ENCODE measurements around the gene SLC9C1.

Gene SLC9C1

GRCh38 chr3:112293368-112294321, at the start of gene SLC9C1:
Gene SLC9C1, minus strand, starts transcription at chr3:112294216. Its CDS starts 7,425 bp downstream, at chr3:112286791.
- no peaks in the 10 kb centered on the region for H3K36me3 Mint-ChIP-seq (ENCODE audit: low read depth)
- no peaks in the 10 kb centered on the region for H3K27me3 Mint-ChIP-seq
- peak within 1 kb of the TSS; percentile 62 for H3K4me3 Mint-ChIP-seq
- DNase-seq: no peak
- peaks cover 29% of the 10 kb centered on the region for H3K4me1 Mint-ChIP-seq (ENCODE audit: low read depth)
- no peaks in the 10 kb centered on the region for H3K9me3 Mint-ChIP-seq
- peak within 1 kb of the TSS; percentile 39 for H3K27ac Mint-ChIP-seq

DNA sequence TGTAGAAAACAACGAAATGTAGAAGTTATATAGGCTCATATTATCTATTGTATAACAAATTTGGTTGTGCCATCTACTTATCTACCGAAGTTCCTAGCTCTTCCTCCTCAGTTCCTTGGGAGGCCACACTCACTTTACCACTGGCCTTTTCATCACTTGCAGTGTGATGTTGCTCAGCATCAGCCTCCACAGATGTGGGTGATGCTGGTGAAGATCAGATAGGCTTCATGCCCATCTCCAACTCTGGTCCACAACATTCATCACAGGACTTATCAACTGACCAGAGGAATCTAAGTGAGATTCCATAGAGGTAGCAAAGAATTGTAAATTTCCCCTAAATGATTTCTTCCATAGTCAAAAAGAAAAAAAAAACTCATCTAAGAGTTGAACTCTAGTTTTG, 47.4 kb upstream of the SLC9C1 start:
- Mint-ChIP-seq H3K4me3 (no peak overlapping the region), H3K9me3 (no peaks in the 10 kb centered on the region), H3K4me1 (ENCODE audit: low read depth) (peaks cover 74% of the 10 kb centered on the region), H3K27ac (peak overlapping the region; percentile 83), H3K27me3 (no peaks in the 10 kb centered on the region), H3K36me3 (ENCODE audit: low read depth) (peaks cover 81% of the 10 kb centered on the region)
- DNase-seq: no peak

DNA sequence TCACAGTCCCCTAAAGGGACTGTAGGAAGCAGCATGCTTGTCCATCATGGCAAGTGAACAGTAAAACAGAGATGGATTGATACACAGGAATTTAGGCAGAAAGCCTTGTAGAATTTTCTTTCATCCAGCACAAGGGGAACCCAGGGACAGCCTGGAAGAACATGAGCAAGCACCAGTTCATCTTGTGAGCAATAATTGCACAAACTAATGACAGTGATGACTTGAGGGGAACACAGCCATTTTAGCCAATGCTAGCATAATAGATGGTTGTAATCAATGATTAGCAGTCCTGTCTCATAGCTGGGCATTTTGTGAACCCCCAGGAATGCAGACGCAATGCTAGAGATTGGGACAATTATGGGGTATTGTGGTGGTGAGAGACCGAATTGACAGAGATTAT, 45.6 kb upstream of the SLC9C1 start:
- Mint-ChIP-seq H3K4me1 (ENCODE audit: low read depth) (peaks cover 78% of the 10 kb centered on the region), H3K4me3 (peak overlapping the region; percentile 56), H3K9me3 (no peaks in the 10 kb centered on the region)

GRCh38 chr3:112339134-112339533, 45.1 kb upstream of the SLC9C1 start:
- Mint-ChIP-seq H3K36me3 (ENCODE audit: low read depth) (peaks cover 81% of the 10 kb centered on the region), H3K27ac (peak overlapping the region; percentile 71), H3K4me3 (peak overlapping the region; percentile 56), H3K4me1 (ENCODE audit: low read depth) (peaks cover 78% of the 10 kb centered on the region), H3K9me3 (no peaks in the 10 kb centered on the region), H3K27me3 (no peaks in the 10 kb centered on the region)
- no peak for DNase-seq

More for the DNA sequence above, 45.6 kb upstream of the SLC9C1 start:
- H3K27me3 Mint-ChIP-seq: no peaks in the 10 kb centered on the region
- DNase-seq: no peak
- H3K27ac Mint-ChIP-seq: peak overlapping the region; percentile 71
- peaks cover 81% of the 10 kb centered on the region for H3K36me3 Mint-ChIP-seq (ENCODE audit: low read depth)

- peaks cover 81% of the 10 kb centered on the region for H3K36me3 Mint-ChIP-seq (ENCODE audit: low read depth)
- peaks cover 80% of the 10 kb centered on the region for H3K4me1 Mint-ChIP-seq (ENCODE audit: low read depth)
- H3K27ac Mint-ChIP-seq: peak overlapping the region; percentile 91
Observed at GRCh38 chr3:112338727-112339056, 44.7 kb upstream of the SLC9C1 start.

GRCh38 chr3:112338021-112338726, 44.2 kb upstream of the SLC9C1 start:
- Mint-ChIP-seq H3K27ac (peak overlapping the region; percentile 91), H3K4me1 (ENCODE audit: low read depth) (peaks cover 78% of the 10 kb centered on the region), H3K36me3 (ENCODE audit: low read depth) (peaks cover 82% of the 10 kb centered on the region), H3K9me3 (no peaks in the 10 kb centered on the region), H3K27me3 (no peaks in the 10 kb centered on the region), H3K4me3 (peak overlapping the region; percentile 56)
- no peak for DNase-seq

More at GRCh38 chr3:112338727-112339056, 44.7 kb upstream of the SLC9C1 start:
- DNase-seq: no peak
- peak overlapping the region; percentile 56 for H3K4me3 Mint-ChIP-seq
- H3K9me3 Mint-ChIP-seq: no peaks in the 10 kb centered on the region
- H3K27me3 Mint-ChIP-seq: no peaks in the 10 kb centered on the region

- H3K36me3 Mint-ChIP-seq (ENCODE audit: low read depth): peaks cover 66% of the 10 kb centered on the region
- peak overlapping the region; percentile 86 for H3K27ac Mint-ChIP-seq
- peaks cover 72% of the 10 kb centered on the region for H3K4me1 Mint-ChIP-seq (ENCODE audit: low read depth)
- H3K9me3 Mint-ChIP-seq: no peaks in the 10 kb centered on the region
- H3K4me3 Mint-ChIP-seq: peak overlapping the region; percentile 92
- no peak for DNase-seq
- H3K27me3 Mint-ChIP-seq: no peaks in the 10 kb centered on the region
Observed at GRCh38 chr3:112335434-112335781, 41.4 kb upstream of the SLC9C1 start.

DNA sequence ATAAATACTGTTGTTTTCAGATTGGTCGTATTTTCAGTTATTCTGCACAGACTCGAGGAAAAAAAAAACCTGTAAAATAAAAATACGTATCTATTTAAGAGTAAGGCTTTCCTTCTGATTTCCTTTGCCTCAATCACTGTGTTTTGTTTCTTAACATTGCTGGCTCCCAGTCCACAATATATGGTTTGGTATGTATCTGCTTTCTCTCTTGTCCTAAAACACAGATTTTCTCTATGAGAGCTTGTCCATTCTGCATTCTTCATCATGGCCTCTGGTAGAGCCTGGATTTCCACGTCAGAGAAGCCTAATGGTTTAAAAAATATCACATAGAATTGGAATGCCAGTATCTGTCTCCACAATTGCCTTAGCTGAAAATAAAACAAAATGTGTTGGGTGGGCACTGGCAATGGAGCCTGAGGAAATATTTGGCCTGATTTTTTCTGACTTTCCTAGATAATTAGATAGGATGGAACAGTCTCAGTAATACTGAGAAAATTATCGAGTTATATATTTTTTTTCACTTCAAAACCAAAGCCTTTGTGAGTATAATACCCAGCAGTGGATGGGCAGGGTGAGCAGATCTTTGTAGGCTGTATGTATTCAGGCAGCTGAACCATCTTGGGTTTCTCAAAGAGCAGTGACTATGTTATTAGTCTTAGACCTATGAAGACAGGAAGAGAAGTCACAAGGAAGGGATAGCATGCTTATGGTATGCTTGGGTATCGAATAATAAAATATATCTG, 40.8 kb upstream of the SLC9C1 start:
- Mint-ChIP-seq H3K4me3 (peak overlapping the region; percentile 92), H3K4me1 (ENCODE audit: low read depth) (peaks cover 68% of the 10 kb centered on the region), H3K9me3 (no peaks in the 10 kb centered on the region), H3K36me3 (ENCODE audit: low read depth) (peaks cover 61% of the 10 kb centered on the region), H3K27ac (peak overlapping the region; percentile 86), H3K27me3 (no peaks in the 10 kb centered on the region)
- DNase-seq: no peak

DNA sequence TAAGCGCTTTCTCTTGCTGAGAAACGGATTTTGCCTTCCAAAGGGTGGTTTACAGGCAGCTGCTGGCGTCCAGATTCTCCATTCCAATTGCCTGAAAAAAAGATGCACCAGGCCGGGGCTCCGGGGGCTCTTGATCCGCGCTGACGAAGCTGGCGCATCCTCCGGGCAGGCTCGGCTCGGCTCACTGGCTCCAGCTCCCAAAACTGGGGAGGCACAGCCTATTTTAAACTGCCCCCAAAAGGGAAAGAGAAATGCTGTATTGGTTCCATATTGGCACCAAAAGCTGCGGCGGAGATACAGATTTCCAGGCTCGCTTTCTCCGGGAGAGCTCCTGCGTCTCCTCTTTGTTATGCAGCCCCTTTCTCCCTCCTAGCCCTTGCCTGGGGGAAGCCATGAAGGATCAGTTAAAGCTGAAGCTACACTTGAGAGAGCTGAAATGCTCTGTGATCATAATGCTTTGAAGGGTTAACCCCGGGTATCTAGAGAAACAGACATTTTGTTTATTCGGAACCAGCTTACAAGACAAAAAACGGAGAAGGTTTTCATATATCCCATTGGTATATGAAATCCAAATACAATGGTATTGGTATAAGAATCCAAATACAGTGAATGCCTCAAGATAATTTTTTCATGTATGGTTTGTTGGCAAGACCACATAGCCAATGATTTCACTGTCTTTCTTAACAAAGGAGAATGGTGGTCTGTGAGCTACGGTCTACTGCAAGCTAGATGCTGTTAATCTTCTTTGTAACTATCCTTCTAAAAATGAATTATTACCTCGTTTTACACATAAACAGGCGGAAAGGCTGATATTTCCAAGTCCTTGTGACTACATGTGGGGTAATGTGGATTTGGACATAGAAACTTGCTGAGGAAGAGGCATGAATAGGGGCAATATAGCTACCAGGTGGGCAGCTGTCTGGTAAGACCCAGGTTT, 39.6 kb upstream of the SLC9C1 start:
- peaks cover 56% of the 10 kb centered on the region for H3K4me1 Mint-ChIP-seq (ENCODE audit: low read depth)

DNA sequence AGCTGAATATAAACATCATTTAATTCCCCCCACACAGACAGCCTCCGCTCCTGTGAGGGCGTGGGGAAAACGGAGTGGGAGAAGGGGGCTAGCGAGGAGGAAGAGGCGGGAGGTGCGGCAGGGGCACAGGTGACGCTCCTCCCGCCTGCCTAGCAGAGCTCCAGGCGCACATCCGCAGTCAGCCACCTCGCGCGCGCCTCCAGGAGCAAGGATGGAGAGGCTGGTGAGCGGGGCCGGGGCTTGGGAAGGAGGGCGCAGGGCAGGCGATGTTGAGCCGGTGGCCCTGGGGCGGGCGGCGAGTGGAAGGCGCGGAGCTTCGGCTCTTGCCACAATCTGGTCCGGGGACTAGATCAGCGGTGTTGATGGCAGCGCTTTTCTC, 39.0 kb upstream of the SLC9C1 start, which contains the start of gene CD200:
TSS of gene CD200 (plus strand) at position 155 of the 379 bp plus-strand sequence. CDS start at position 212, 57 bp downstream.
- Mint-ChIP-seq H3K4me3 (peak within 1 kb of the TSS; percentile 92), H3K4me1 (ENCODE audit: low read depth) (peaks cover 49% of the 10 kb centered on the region), H3K27ac (peak within 1 kb of the TSS; percentile 86), H3K36me3 (ENCODE audit: low read depth) (peaks cover 47% of the 10 kb centered on the region), H3K27me3 (no peaks in the 10 kb centered on the region), H3K9me3 (no peaks in the 10 kb centered on the region)
- DNase-seq: peak; percentile 76

More for the DNA sequence above, 39.6 kb upstream of the SLC9C1 start:
- Mint-ChIP-seq H3K27me3 (no peaks in the 10 kb centered on the region), H3K36me3 (ENCODE audit: low read depth) (peaks cover 52% of the 10 kb centered on the region), H3K4me3 (peak overlapping the region; percentile 92), H3K27ac (peak overlapping the region; percentile 86), H3K9me3 (no peaks in the 10 kb centered on the region)
- no peak for DNase-seq

DNA sequence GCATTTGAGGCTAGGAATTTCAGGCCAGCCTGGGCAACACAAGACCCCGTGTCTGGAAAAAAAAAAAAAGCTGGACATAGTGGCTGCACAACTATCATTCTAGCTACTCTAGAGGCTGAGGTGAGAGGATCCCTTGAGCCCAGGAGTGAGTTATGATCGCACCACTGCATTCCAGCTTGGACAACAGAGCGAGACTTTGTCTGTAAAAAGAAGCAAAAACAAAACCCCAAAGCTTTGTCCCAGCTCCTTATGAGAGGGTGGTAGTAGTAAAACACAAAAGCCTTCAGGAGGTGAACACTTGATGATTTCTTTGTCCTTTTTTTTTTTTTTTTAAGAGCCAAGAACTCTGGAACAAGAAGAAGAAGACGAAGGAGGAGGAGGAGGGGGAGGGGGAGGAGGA, 37.8 kb upstream of the SLC9C1 start:
- peaks cover 42% of the 10 kb centered on the region for H3K36me3 Mint-ChIP-seq (ENCODE audit: low read depth)
- H3K4me1 Mint-ChIP-seq (ENCODE audit: low read depth): peaks cover 40% of the 10 kb centered on the region
- H3K9me3 Mint-ChIP-seq: no peaks in the 10 kb centered on the region
- H3K27me3 Mint-ChIP-seq: no peaks in the 10 kb centered on the region
- peak overlapping the region; percentile 61 for H3K27ac Mint-ChIP-seq
- H3K4me3 Mint-ChIP-seq: peak overlapping the region; percentile 92
- no peak for DNase-seq

DNA sequence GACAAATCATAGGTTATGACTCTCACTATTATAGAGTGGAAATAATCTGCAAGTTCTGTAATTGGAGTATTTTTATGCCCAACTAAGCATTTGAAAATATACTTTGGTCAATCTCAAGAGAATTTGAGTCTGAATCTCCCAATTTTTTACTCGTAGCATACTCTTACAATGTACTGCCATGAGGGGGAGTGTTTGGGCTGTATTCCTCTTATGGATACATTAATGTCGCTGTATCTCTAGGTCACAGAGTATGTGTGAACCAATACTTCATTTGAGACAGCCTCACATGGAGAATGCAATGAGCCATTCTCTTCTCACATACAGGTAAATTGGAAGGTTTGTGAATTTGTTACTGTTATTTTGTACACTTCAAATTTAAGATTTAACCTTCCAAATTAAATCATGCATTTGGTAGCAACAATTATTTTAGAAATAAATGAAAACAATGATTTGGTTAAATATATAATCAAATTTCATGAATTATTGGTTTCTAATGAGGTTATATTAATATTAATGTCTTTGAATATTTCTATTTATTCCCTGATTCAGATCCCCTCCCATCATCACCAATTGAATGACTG, 33.4 kb upstream of the SLC9C1 start:
- no peak for DNase-seq
- Mint-ChIP-seq H3K27ac (no peak overlapping the region), H3K9me3 (no peaks in the 10 kb centered on the region), H3K4me3 (no peak overlapping the region), H3K4me1 (ENCODE audit: low read depth) (peaks cover 8% of the 10 kb centered on the region), H3K27me3 (peaks cover 5% of the 10 kb centered on the region), H3K36me3 (ENCODE audit: low read depth) (no peaks in the 10 kb centered on the region)

Measured in activated T-cell treated with anti-CD3 and anti-CD28 coated beads, Interleukin-2, amount 50 U/mL, for 24 hours (primary cell).